Measurements from ENCODE around the gene CAMKV. TPM values are rescaled to one million over a fixed set of nuclear protein-coding genes. Genes with fewer than 3 reads are reported as not detected.

CAMKV gene
- total and polyA plus RNA-seq, 12 donors: 0.27 to 1.5 (median 0.65) TPM; not detected in 4

DNA sequence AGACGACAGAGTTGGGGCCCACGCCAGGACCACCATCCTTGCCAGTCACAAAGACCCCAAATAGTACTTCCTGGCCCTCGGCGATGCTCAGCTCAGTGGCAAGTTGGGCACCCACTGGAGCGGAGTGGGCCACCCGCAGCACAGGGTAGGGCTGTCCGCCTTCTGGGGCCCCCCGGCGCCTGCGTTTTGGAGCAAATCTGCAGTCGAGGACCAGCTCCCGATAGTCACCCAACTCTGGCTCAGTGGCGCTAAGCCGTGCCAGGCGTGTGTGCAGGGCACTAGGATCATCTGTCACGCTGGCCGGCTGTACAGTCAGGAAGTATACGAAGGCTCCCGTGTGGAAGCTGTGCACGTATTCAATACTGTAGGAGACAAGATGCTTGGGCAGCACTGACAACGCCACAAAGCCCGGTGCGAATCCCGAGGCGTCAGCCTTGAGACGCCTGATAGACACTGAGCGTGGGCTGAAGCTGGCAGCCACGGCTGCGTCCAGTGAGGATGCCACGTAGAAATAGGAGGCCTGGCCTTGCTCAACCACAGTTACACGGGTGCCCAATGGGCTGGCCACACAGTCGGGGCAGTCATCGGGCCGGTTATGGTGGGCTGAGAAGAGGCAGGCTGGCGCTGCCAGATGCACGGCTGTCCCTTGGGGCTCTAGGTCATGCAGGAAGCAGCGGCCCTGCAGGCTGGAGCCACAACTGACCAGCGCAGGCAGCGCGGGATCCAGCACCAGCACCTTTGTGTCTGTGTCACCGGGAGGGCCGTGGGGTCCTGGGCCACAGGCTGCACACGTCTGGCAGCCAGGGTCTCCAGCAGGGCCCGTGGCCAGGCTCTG is 33.0 kb upstream of the CAMKV start:
- no peak overlapping the region for H3K4me3 ChIP-seq
- H3K36me3 ChIP-seq (replicated peaks in 1 of 2): no peaks in the 10 kb centered on the region
- no peaks in the 10 kb centered on the region for H3K27me3 ChIP-seq
- WGBS, 4 donors: 87 to 95% (median 93%) methylated on average over 4 to 44 of the region's 44 CpGs
- no peak for DNase-seq
- H3K4me1 ChIP-seq (replicated peaks in 1 of 2): no peaks in the 10 kb centered on the region
- no peaks in the 10 kb centered on the region for H3K9me3 ChIP-seq (replicated peaks in 1 of 3)
- intact Hi-C loops (cut with DNase I): loop anchor here in 1 of 2 donors (10.0 kb wide), 1 partner anchor 98 kb away; the partner anchor contains the start of gene INKA1
- no peak overlapping the region for H3K27ac ChIP-seq
- TF ChIP-seq CTCF (IDR thresholded peaks at IDR 0.05) (no peak), POLR2A (IDR thresholded peaks at IDR 0.05) (no peak)

DNA sequence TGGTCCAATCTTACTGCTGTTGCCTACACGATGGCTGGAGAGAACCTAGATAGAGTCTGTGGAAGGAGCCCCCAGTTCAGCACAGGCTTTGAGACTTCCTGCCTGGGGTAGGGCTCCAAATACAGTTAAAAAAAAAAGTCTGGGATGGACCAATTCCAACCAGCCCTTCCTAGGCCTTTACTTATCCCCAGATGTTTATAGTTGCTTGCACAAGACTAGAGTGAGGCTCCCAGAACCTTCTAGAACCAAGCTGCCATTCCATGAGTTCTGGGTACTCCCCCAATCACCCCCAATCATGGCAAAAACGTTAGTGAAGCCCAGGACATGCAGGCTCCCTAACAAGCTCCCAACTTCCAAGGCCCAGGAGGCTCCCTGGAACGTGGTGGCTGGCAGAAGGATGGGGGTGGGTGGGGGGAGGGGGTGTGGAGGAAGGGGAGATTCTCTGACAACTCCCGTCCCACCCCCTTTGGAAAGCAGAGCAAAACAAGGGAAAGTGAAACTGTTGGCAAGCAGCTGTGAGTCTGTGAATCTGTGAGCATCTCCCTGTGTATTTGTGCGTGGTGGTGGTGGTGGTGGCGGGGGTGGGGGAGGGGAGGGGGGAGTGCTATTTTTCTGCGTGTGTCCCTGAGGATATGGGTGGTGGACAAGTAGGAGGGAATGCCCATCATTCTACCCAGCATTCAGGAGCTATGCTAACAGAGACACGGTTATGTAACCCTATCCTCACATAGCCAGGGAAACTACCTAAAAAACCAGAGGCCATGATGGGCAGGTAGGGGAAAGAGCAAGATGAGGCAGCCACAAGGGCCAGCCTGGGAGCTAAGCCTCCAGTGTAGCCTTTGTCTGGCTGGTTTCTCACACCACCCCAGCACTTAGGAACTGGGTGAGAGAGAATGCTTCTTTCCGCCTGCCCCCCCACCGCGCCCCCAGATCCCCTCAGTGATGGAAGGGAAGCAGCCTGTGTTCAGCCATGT is 31.9 kb upstream of the CAMKV start:
- no peaks in the 10 kb centered on the region for H3K27me3 ChIP-seq
- no peak overlapping the region for H3K27ac ChIP-seq
- H3K4me3 ChIP-seq: no peak overlapping the region
- WGBS, 4 donors: 65 to 74% (median 69%) methylated on average over 5 to 11 of the region's 11 CpGs
- H3K9me3 ChIP-seq (replicated peaks in 1 of 3): no peaks in the 10 kb centered on the region
- no peak for TF ChIP-seq POLR2A (IDR thresholded peaks at IDR 0.05)
- no peak for TF ChIP-seq CTCF (IDR thresholded peaks at IDR 0.05)
- intact Hi-C loops (cut with DNase I): loop anchor here in 1 of 2 donors (10.0 kb wide), 1 partner anchor 97 kb away; the partner anchor contains the start of gene INKA1
- H3K4me1 ChIP-seq (replicated peaks in 1 of 2): no peaks in the 10 kb centered on the region
- DNase-seq: no peak
- H3K36me3 ChIP-seq (replicated peaks in 1 of 2): no peaks in the 10 kb centered on the region

GRCh38 chr3:49900491-49901153 is 30.9 kb upstream of the CAMKV start:
- Histone ChIP-seq H3K27ac (peak overlapping the region in 1 of 5 donors; percentile 22), H3K27me3 (no peaks in the 10 kb centered on the region), H3K4me1 (replicated peaks in 1 of 2) (no peaks in the 10 kb centered on the region), H3K4me3 (no peak overlapping the region), H3K9me3 (replicated peaks in 1 of 3) (no peaks in the 10 kb centered on the region), H3K36me3 (replicated peaks in 1 of 2) (no peaks in the 10 kb centered on the region)
- WGBS, 4 donors: 56 to 70% (median 62%) methylated on average over 2 to 8 of the region's 8 CpGs
- DNase-seq: peak; percentile 76 to 93 (median 87)
- no peak for TF ChIP-seq POLR2A (IDR thresholded peaks at IDR 0.05)
- peak in 1 of 6 experiments; percentile 8 for TF ChIP-seq CTCF (IDR thresholded peaks at IDR 0.05)
- intact Hi-C loops (cut with DNase I): loop anchor here in 1 of 2 donors (10.0 kb wide), 1 partner anchor 96 kb away; the partner anchor contains the start of gene INKA1
